CD4-positive, alpha-beta T cell (primary cell): Measurements from ENCODE around the gene PRRC1. TPM values are rescaled to one million over a fixed set of nuclear protein-coding genes. Genes with fewer than 3 reads are reported as not detected.

Experiments
- ATAC-seq: fragments of 200-7000 bp; cut with Tn5 transposase; one replicate; pipeline ENCODE4 v1.10.0; 2022; ENCODE audit warnings: mild to moderate bottlenecking; ENCODE audit not compliant: poor library complexity
- CTCF ChIA-PET: fragments of 350-600 bp; sonication (Branson Sonifier 250); formaldehyde crosslinking; loops from one replicate; lab custom pipeline; 2021; ENCODE audit warnings: antibody characterized with exemption, inconsistent platforms; lab: Charles Lee
- POLR2A ChIA-PET: fragments of 350-600 bp; sonication (Branson Sonifier 250); formaldehyde crosslinking; loops from one replicate; lab custom pipeline; 2021; ENCODE audit warnings: antibody characterized with exemption, inconsistent platforms; lab: Charles Lee
- DNase-seq, 14 experiments: peaks; one replicate each; pipeline ENCODE4 v3.0.0-alpha.2; 2013 to 2020; ENCODE audit warnings: mixed read lengths in 2 of 14
- H3K27ac ChIP-seq, 2 donors: one replicate each; pipeline versions ENCODE4 v1.5.1 to v1.7.0; 2013; ENCODE audit warnings: low read length in 2 of 2, low read depth in 1 of 2, mild to moderate bottlenecking in 1 of 2
- H3K27me3 ChIP-seq, 2 experiments: 1 replicate in 1 of 2; 2 replicates in 1 of 2; pipeline versions ENCODE4 v1.6.1 to v1.7.0; 2013; ENCODE audit warnings: low read length in 2 of 2, control low read depth in 1 of 2, mild to moderate bottlenecking in 1 of 2, moderate library complexity in 1 of 2; ENCODE audit not compliant: insufficient read depth in 2 of 2, control insufficient read depth in 1 of 2
- H3K36me3 ChIP-seq: one replicate; pipeline ENCODE4 v1.6.1; 2013; ENCODE audit warnings: low read length, control low read depth; ENCODE audit not compliant: insufficient read depth
- H3K4me1 ChIP-seq: one replicate; pipeline ENCODE4 v1.6.1; 2013; ENCODE audit warnings: low read length, control low read depth; ENCODE audit not compliant: insufficient read depth
- H3K4me3 ChIP-seq: one replicate; pipeline ENCODE4 v1.5.1; 2013; ENCODE audit warnings: mild to moderate bottlenecking, low read length, moderate library complexity
- H3K9me3 ChIP-seq, 2 experiments: 1 replicate in 1 of 2; 2 replicates in 1 of 2; pipeline versions ENCODE4 v1.6.1 to v1.7.0; 2013; ENCODE audit warnings: low read length in 2 of 2, mild to moderate bottlenecking in 2 of 2, control low read depth in 1 of 2, moderate library complexity in 1 of 2; ENCODE audit not compliant: control insufficient read depth in 1 of 2, insufficient read depth in 1 of 2
- H3K27ac Mint-ChIP-seq: one replicate; pipeline ENCODE4 v1.8.0; 2020; ENCODE audit warnings: mixed read lengths
- H3K27me3 Mint-ChIP-seq: one replicate; pipeline ENCODE4 v1.8.0; 2021; ENCODE audit warnings: mixed read lengths
- H3K36me3 Mint-ChIP-seq: one replicate; pipeline ENCODE4 v1.8.0; 2021; ENCODE audit warnings: low read depth, mixed read lengths
- H3K4me1 Mint-ChIP-seq: one replicate; pipeline ENCODE4 v1.8.0; 2021; ENCODE audit warnings: low read depth, mixed read lengths
- H3K4me3 Mint-ChIP-seq: one replicate; pipeline ENCODE4 v1.8.0; 2020; ENCODE audit warnings: mild to moderate bottlenecking, mixed read lengths
- H3K9me3 Mint-ChIP-seq: one replicate; pipeline ENCODE4 v1.8.0; 2020; ENCODE audit warnings: mixed read lengths
- CTCF ChIP-seq: fragments of 200-600 bp; IDR thresholded peaks from one replicate; pipeline ENCODE4 v1.8.0; 2022; ENCODE audit warnings: antibody characterized with exemption, mild to moderate bottlenecking
- intact Hi-C, 2 experiments: fragments of 100-400 bp; cut with DNase I in 1 of 2; cut with micrococcal nuclease in 1 of 2; formaldehyde crosslinking; loops; one replicate each; pipeline versions ENCODE4 v1.15.1 to v1.9.0; 2023 to 2025; cut with DNase I, micrococcal nuclease
- total RNA-seq, 174 experiments: library from RNA in 2 of 174; stranded (reverse) in 2 of 174; gene quantifications; one replicate each; pipeline ENCODE4 v1.2.3 and lab custom pipeline; 2021 to 2026

Gene PRRC1
- total RNA-seq, 2 experiments from 2014 or later: 32.0 to 33.8 TPM

GRCh38 chr5:127517110-127517479, 345 bp upstream of the PRRC1 start:
- Histone ChIP-seq H3K4me1 (peaks cover 15% of the 10 kb centered on the region), H3K27me3 (peaks cover 0 to 1% of the 10 kb centered on the region in 2 experiments), H3K4me3 (peak overlapping the region; percentile 97), H3K27ac (peak overlapping the region in 1 of 2 donors; percentile 37), H3K36me3 (no peaks in the 10 kb centered on the region), H3K9me3 (peaks cover 0 to 8% of the 10 kb centered on the region in 2 experiments)
- ATAC-seq (no peak), DNase-seq (no peak)
- H3K9me3 Mint-ChIP-seq: peaks cover 9% of the 10 kb centered on the region
- no peak for TF ChIP-seq CTCF
- H3K27ac Mint-ChIP-seq: peak overlapping the region; percentile 82
- intact Hi-C loops: loop anchor here (5.0 to 10.0 kb wide), 4 partner anchors 565 to 1575 kb away; partner anchors contain the start of genes SLC12A2 (in 2 of the 2) and ISOC1 (in 1 of the 2)
- H3K36me3 Mint-ChIP-seq: peaks cover 34% of the 10 kb centered on the region
- peak overlapping the region; percentile 97 for H3K4me3 Mint-ChIP-seq
- CTCF ChIA-PET: interaction anchor here (1.0 kb wide), 1 partner anchor 24 kb away, joined by 4 read pairs; no protein-coding TSS in a partner anchor
- peaks cover 44% of the 10 kb centered on the region for H3K4me1 Mint-ChIP-seq
- POLR2A ChIA-PET: interaction anchor here (1.0 to 1.9 kb wide), 2 partner anchors 739 to 923 kb away, joined by 3 to 10 read pairs; partner anchors contain the start of gene LMNB1
- peaks cover 9% of the 10 kb centered on the region for H3K27me3 Mint-ChIP-seq

- peak overlapping the region; percentile 82 for H3K27ac Mint-ChIP-seq
- ATAC-seq: peak; percentile 17
These were observed 830 bp downstream of the PRRC1 start for GRCh38 chr5:127518319-127518621.

GRCh38 chr5:127519527-127519926, 2.1 kb downstream of the PRRC1 start:
- CTCF ChIA-PET: no interaction called here
- ATAC-seq: no peak
- peaks cover 47% of the 10 kb centered on the region for H3K4me1 Mint-ChIP-seq
- peak overlapping the region; percentile 97 for H3K4me3 Mint-ChIP-seq
- no peak for TF ChIP-seq CTCF
- H3K36me3 ChIP-seq: peaks cover 11% of the 10 kb centered on the region
- peak overlapping the region; percentile 54 for H3K27ac Mint-ChIP-seq
- POLR2A ChIA-PET: no interaction called here
- H3K4me1 ChIP-seq: peaks cover 15% of the 10 kb centered on the region
- peaks cover 58% of the 10 kb centered on the region for H3K36me3 Mint-ChIP-seq
- no peaks in the 10 kb centered on the region for H3K27me3 ChIP-seq
- peaks cover 0 to 8% of the 10 kb centered on the region in 2 experiments for H3K9me3 ChIP-seq
- H3K27me3 Mint-ChIP-seq: peaks cover 2% of the 10 kb centered on the region
- H3K27ac ChIP-seq: no peak overlapping the region
- intact Hi-C loops: loop anchor here (5.0 to 10.0 kb wide), 4 partner anchors 563 to 1573 kb away; partner anchors contain the start of genes SLC12A2 (in 2 of the 2) and ISOC1 (in 1 of the 2)
- no peak for DNase-seq
- H3K9me3 Mint-ChIP-seq: peaks cover 9% of the 10 kb centered on the region
- no peak overlapping the region for H3K4me3 ChIP-seq

More at GRCh38 chr5:127518319-127518621, 830 bp downstream of the PRRC1 start:
- Histone ChIP-seq H3K27ac (peak overlapping the region in 1 of 2 donors; percentile 76), H3K9me3 (peaks cover 0 to 8% of the 10 kb centered on the region in 2 experiments), H3K4me1 (peaks cover 15% of the 10 kb centered on the region), H3K27me3 (no peaks in the 10 kb centered on the region), H3K4me3 (peak overlapping the region; percentile 97), H3K36me3 (peaks cover under 1% of the 10 kb centered on the region)
- DNase-seq: peak in 3 of 14 experiments; percentile 50 to 55 (median 51)
- ChIA-PET CTCF (no interaction called here), POLR2A (interaction anchor here (0.8 kb wide), 1 partner anchor 564 kb away, joined by 3 read pairs; no protein-coding TSS in a partner anchor)
- Mint-ChIP-seq H3K36me3 (peaks cover 45% of the 10 kb centered on the region), H3K27me3 (peaks cover 4% of the 10 kb centered on the region), H3K4me1 (peaks cover 44% of the 10 kb centered on the region), H3K9me3 (peaks cover 9% of the 10 kb centered on the region), H3K4me3 (peak overlapping the region; percentile 97)
- intact Hi-C loops: loop anchor here (5.0 to 10.0 kb wide), 4 partner anchors 564 to 1574 kb away; partner anchors contain the start of genes SLC12A2 (in 2 of the 2) and ISOC1 (in 1 of the 2)
- no peak for TF ChIP-seq CTCF
